Measurements from ENCODE around the gene LYL1.

The LYL1 gene

GRCh38 chr19:13076320-13076719, 26.3 kb downstream of the LYL1 start:
- Histone ChIP-seq H3K27me3 (no peaks in the 10 kb centered on the region), H3K9me3 (no peaks in the 10 kb centered on the region), H3K4me3 (no peak overlapping the region), H3K27ac (peak overlapping the region; percentile 79 to 83), H3K36me3 (peaks cover 14 to 74% (median 21%) of the 10 kb centered on the region in 3 donors), H3K4me1 (peaks cover 7 to 83% (median 52%) of the 10 kb centered on the region in 4 donors)
- DNase-seq, result no peak
- intact Hi-C loops (cut with DNase I; ENCODE audit: low total_unique reads), result no loop called here
- TF ChIP-seq, protein P1, sequence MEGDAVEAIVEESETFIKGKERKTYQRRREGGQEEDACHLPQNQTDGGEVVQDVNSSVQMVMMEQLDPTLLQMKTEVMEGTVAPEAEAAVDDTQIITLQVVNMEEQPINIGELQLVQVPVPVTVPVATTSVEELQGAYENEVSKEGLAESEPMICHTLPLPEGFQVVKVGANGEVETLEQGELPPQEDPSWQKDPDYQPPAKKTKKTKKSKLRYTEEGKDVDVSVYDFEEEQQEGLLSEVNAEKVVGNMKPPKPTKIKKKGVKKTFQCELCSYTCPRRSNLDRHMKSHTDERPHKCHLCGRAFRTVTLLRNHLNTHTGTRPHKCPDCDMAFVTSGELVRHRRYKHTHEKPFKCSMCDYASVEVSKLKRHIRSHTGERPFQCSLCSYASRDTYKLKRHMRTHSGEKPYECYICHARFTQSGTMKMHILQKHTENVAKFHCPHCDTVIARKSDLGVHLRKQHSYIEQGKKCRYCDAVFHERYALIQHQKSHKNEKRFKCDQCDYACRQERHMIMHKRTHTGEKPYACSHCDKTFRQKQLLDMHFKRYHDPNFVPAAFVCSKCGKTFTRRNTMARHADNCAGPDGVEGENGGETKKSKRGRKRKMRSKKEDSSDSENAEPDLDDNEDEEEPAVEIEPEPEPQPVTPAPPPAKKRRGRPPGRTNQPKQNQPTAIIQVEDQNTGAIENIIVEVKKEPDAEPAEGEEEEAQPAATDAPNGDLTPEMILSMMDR (IDR thresholded peaks at IDR 0.05), result no peak

DNA sequence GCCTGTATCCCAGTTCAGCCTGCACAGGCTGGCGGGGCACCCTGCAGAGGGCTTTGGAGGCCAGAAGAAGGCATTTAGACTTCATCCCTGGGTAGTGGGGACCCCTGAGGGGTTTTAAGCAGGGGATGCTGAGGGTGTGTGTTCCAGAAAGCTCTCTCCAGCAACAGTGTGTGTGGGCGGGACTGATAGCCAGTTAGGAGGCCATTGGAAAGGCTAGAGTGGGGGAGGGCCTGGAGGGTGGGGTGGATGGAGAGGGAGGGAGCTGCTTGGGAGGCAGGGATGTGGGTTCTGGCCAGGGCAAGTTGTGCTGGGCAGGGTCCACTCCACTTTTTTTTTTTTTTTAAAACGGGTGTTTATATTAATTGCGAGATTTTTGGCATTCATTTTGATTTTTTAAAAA, 28.3 kb downstream of the LYL1 start:
- Histone ChIP-seq H3K4me3 (no peak overlapping the region), H3K27me3 (no peaks in the 10 kb centered on the region), H3K4me1 (peaks cover 7 to 87% (median 65%) of the 10 kb centered on the region in 4 donors), H3K36me3 (peaks cover 14 to 58% (median 21%) of the 10 kb centered on the region in 3 donors), H3K9me3 (no peaks in the 10 kb centered on the region), H3K27ac (peak overlapping the region; percentile 38 to 99)
- intact Hi-C loops (cut with DNase I; ENCODE audit: low total_unique reads), result no loop called here
- DNase-seq, result no peak
- TF ChIP-seq, protein P1 (IDR thresholded peaks at IDR 0.05), result no peak

DNA sequence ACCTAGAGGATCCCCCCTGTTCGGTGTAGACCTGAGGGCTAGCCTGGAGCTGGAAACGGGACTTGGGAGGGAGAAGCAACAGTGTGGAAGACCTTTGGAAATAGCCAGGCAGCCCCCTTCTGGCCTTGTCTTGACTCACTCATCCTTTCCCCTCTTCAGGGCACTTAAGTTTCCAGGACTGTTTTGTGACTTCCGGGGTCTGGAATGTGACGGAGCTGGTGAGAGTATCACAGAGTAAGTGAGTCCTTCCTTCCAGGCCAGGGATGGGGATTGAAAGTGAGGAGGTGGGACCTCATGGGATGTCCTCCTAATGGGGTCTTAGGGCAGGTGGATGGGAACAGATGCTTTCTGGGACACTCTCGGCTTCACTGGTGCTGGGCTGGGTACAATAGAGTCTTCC, 29.4 kb downstream of the LYL1 start:
- Histone ChIP-seq H3K9me3 (no peaks in the 10 kb centered on the region), H3K27ac (peak overlapping the region; percentile 10 to 99), H3K4me1 (peaks cover 0 to 87% (median 65%) of the 10 kb centered on the region in 4 donors), H3K4me3 (no peak overlapping the region), H3K36me3 (peaks cover 14 to 50% (median 21%) of the 10 kb centered on the region in 3 donors), H3K27me3 (no peaks in the 10 kb centered on the region)
- intact Hi-C loops (cut with DNase I; ENCODE audit: low total_unique reads), result no loop called here
- no peak for DNase-seq
- TF ChIP-seq, protein P1 (IDR thresholded peaks at IDR 0.05), result no peak

GRCh38 chr19:13072188-13072908, 30.3 kb downstream of the LYL1 start:
- intact Hi-C loops (cut with DNase I; ENCODE audit: low total_unique reads), result no loop called here
- Histone ChIP-seq H3K4me3 (no peak overlapping the region), H3K27me3 (no peaks in the 10 kb centered on the region), H3K27ac (peak overlapping the region; percentile 10 to 99), H3K9me3 (no peaks in the 10 kb centered on the region), H3K36me3 (peaks cover 14 to 41% (median 21%) of the 10 kb centered on the region in 3 donors), H3K4me1 (peaks cover 0 to 87% (median 65%) of the 10 kb centered on the region in 4 donors)
- TF ChIP-seq, protein P1 (IDR thresholded peaks at IDR 0.05), result no peak
- DNase-seq, result no peak

DNA sequence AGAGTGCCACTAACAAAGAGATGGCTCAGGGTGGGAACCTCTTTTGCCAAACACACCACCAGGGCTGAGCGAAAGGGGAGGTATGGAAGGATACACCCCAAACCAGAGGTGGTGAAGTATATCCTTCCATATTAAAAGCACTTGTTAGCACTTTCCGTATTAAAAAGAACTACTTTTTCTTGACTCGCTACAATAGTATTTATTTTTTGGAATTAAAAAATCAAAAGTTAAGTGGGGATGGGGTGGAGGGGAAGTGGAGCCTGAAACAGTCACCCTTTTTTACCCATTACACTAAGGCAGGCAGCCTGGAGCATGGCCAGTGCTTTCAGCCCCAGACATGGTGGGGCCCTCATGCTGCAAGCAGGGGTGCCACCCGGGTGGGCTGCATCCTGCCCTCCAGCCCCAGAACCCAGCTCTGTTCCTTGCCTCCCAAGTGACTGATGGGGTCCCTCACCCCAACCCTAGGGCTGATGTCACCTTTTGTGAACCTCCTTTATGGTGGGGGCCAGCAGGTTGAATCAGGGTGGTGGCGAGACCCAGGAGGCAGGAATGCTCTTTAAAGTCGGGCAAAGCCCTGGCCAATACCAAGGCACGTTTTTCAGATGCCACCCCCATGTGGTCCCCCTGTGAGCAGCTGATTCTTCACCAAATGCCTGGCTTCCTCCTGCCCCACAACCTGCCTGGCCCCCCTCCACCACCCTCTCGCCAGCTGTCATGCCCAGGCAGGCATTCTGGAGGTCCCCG, 31.0 kb downstream of the LYL1 start:
- Histone ChIP-seq H3K27ac (peak overlapping the region; percentile 92 to 99), H3K27me3 (no peaks in the 10 kb centered on the region), H3K9me3 (no peaks in the 10 kb centered on the region), H3K36me3 (peaks cover 14 to 34% (median 21%) of the 10 kb centered on the region in 3 donors), H3K4me1 (peaks cover 3 to 87% (median 65%) of the 10 kb centered on the region in 4 donors), H3K4me3 (no peak overlapping the region)
- intact Hi-C loops (cut with DNase I; ENCODE audit: low total_unique reads), result no loop called here
- no peak for DNase-seq
- TF ChIP-seq, protein P1 (IDR thresholded peaks at IDR 0.05), result no peak

All from tibial artery (tissue), 4 donors.